Measurements from ENCODE around the gene UTS2R. TPM values are rescaled to one million over a fixed set of nuclear protein-coding genes. Genes with fewer than 3 reads are reported as not detected.

UTS2R gene
- total and polyA plus RNA-seq, 2 of the 4 experiments (the other 2 are of a cell fraction), result not detected

DNA sequence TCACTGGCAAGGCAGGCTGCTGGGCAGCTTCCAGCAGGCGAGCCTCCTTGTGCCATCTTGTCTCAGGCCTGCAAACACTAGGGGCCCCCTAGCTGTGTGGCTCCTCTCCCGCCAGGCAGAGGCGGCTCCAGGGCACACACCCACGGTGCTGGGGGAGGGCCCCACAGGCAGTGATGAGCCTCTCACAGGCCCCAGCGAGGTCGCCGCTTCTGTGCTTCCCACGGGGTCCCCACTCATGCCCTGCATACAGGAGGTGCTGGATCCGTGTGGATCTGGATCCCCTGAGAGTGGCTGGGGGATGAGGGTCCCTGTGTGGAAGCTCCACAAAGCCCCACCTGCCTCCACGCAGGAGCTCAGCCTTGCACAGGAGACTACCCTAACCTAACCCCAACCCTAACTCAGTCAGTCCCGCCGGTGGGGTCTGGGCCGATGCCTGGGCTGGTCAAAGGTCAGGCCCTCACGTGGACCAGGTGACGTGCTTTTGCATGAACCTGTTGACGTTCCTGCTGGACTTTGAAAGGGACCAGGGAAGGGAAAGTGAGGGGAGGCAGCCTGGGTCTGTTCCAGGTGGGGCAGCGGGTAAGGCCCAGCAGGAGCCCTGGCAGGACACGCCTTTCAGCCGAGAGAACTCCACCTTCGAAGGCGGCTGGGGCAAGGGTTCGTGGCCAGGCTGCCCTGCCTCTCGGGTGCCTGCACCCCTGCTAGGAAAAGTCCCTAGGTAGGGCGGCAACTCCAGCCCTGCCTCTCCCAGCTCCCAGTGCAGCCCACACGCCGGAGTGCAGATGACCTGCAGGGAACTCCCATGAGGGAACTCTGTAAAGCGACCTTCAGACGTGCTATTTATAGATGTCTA lies 43.2 kb upstream of the UTS2R start:
- Histone ChIP-seq H2BK15ac (ENCODE audit: low read depth, low read length) (no peak overlapping the region), H3K79me1 (ENCODE audit: low read depth in 1 of 2, low read length in 2 of 2) (0 out of 4 replicates have a peak, but pooled peaks cover 0 to 3% of the 10 kb centered on the region in 2 experiments)

More for the DNA sequence above, 43.2 kb upstream of the UTS2R start:
- Histone ChIP-seq H3K4me3 (ENCODE audit: insufficient read depth, low read depth, low read length) (no peak overlapping the region), H3K56ac (ENCODE audit: extremely low read depth, insufficient read depth, low read length) (no peak overlapping the region), H2AK9ac (replicated peaks; ENCODE audit: low read depth, low read length, poor library complexity) (no peak overlapping the region), H3K14ac (replicated peaks; ENCODE audit: low read depth, low read length) (no peak overlapping the region), H3K27ac (ENCODE audit: insufficient read depth, low read length) (no peak overlapping the region), H3K23ac (ENCODE audit: low read depth, low read length) (no peak overlapping the region), H3K9me1 (ENCODE audit: insufficient read depth, low read length) (no peaks in the 10 kb centered on the region), H2AFZ (replicated peaks; ENCODE audit: low read length, poor library complexity) (peak overlapping the region; percentile 21), H2BK20ac (ENCODE audit: low read depth, low read length) (no peak overlapping the region), H3K4me1 (ENCODE audit: control insufficient read depth, insufficient read depth, low read length) (peaks cover 13% of the 10 kb centered on the region), H2BK5ac (ENCODE audit: low read depth, low read length, poor library complexity, severe bottlenecking) (no peak overlapping the region), H2BK120ac (ENCODE audit: low read depth, low read length) (no peak overlapping the region), H3K36me3 (ENCODE audit: control insufficient read depth, insufficient read depth, low read length) (no peaks in the 10 kb centered on the region), H4K5ac (ENCODE audit: low read depth, low read length) (no peak overlapping the region), H4K8ac (ENCODE audit: low read depth in 2 of 2, low read length in 2 of 2) (no peak overlapping the region), H3K4me2 (ENCODE audit: low read depth, low read length) (no peak overlapping the region), H3K27me3 (ENCODE audit: control insufficient read depth, insufficient read depth, low read length) (peaks cover 10% of the 10 kb centered on the region), H3K9me3 (ENCODE audit: control insufficient read depth, insufficient read depth, low read length) (no peaks in the 10 kb centered on the region), H3K9ac (ENCODE audit: low read depth, low read length) (no peak overlapping the region), H3K4ac (ENCODE audit: low read depth, low read length) (no peak overlapping the region), H2AK5ac (ENCODE audit: low read depth, low read length) (peak overlapping the region; percentile 7; the same call in 1 of the 2 replicates), H4K20me1 (ENCODE audit: insufficient read depth, low read length) (no peaks in the 10 kb centered on the region), H4K91ac (ENCODE audit: insufficient read depth, low read depth, low read length) (no peak overlapping the region), H3K18ac (ENCODE audit: low read depth, low read length) (no peak overlapping the region)
- CTCF ChIA-PET, result no interaction called here
- in situ Hi-C loops (cut with MboI; ENCODE audit: low sequenced_read_pairs), result no loop called here
- WGBS, 2 experiments (ENCODE audit: extremely low coverage in 2 of 2, insufficient read length in 1 of 2), result 72% methylated on average over 9 of the region's 28 CpGs; no CpG with 5 or more reads in 1 of the 2 experiments
- DNase-seq (no peak), ATAC-seq (ENCODE audit: low read depth) (no peak)
- TF ChIP-seq MXI1 (IDR thresholded peaks at IDR 0.05; ENCODE audit: borderline replicate concordance, low read depth, low read length) (no peak), FOS (IDR thresholded peaks at IDR 0.05; ENCODE audit: low read depth, low read length) (no peak), NFE2L2 (IDR thresholded peaks at IDR 0.05; ENCODE audit: low read depth, low read length) (no peak), RAD21 (IDR thresholded peaks at IDR 0.05; ENCODE audit: low read length) (no peak)
- TF ChIP-seq, protein P1, sequence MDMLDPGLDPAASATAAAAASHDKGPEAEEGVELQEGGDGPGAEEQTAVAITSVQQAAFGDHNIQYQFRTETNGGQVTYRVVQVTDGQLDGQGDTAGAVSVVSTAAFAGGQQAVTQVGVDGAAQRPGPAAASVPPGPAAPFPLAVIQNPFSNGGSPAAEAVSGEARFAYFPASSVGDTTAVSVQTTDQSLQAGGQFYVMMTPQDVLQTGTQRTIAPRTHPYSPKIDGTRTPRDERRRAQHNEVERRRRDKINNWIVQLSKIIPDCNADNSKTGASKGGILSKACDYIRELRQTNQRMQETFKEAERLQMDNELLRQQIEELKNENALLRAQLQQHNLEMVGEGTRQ (IDR thresholded peaks at IDR 0.05; ENCODE audit: low read depth, low read length), result no peak
- dilution Hi-C loops (cut with HindIII; ENCODE audit: low sequenced_read_pairs, unreplicated experiment), result no loop called here
- intact Hi-C loops (cut with micrococcal nuclease), result loop anchor here (10.0 kb wide), 1 partner anchor 294 kb away; the partner anchor contains the start of genes DCXR and RAC3
- POLR2A ChIA-PET (ENCODE audit: unreplicated experiment), result no interaction called here
- no TSS peak for BruUV-seq (replicated peaks)

Measured in IMR-90 (cell line).